Measurements from ENCODE around the gene BDH1.

The BDH1 gene

GRCh38 chr3:197471221-197472010, 84.4 kb downstream of the BDH1 start:
- Histone ChIP-seq H3K27me3 (peaks cover 0 to 28% of the 10 kb centered on the region in 2 donors), H3K9me3 (no peaks in the 10 kb centered on the region), H3K27ac (no peak overlapping the region), H3K36me3 (no peaks in the 10 kb centered on the region), H3K4me1 (peaks cover 0 to 12% (median 4%) of the 10 kb centered on the region in 4 donors), H3K4me3 (no peak overlapping the region)
- DNase-seq: no peak
- TF ChIP-seq CTCF (IDR thresholded peaks at IDR 0.05): no peak
- intact Hi-C loops (cut with DNase I; ENCODE audit: low total_unique reads): no loop called here

GRCh38 chr3:197468866-197469382, 86.8 kb downstream of the BDH1 start:
- H3K27ac ChIP-seq: no peak overlapping the region
- no peaks in the 10 kb centered on the region for H3K36me3 ChIP-seq

GRCh38 chr3:197468167-197468566, 87.6 kb downstream of the BDH1 start:
- no peaks in the 10 kb centered on the region for H3K9me3 ChIP-seq
- no peak overlapping the region for H3K27ac ChIP-seq
- H3K4me3 ChIP-seq: no peak overlapping the region
- peaks cover 0 to 13% (median 4%) of the 10 kb centered on the region in 4 donors for H3K4me1 ChIP-seq
- TF ChIP-seq CTCF (IDR thresholded peaks at IDR 0.05): no peak
- peaks cover 0 to 19% of the 10 kb centered on the region in 2 donors for H3K27me3 ChIP-seq
- no peak for DNase-seq
- intact Hi-C loops (cut with DNase I; ENCODE audit: low total_unique reads): no loop called here
- H3K36me3 ChIP-seq: no peaks in the 10 kb centered on the region

More at GRCh38 chr3:197468866-197469382, 86.8 kb downstream of the BDH1 start:
- H3K27me3 ChIP-seq: peaks cover 0 to 25% of the 10 kb centered on the region in 2 donors
- TF ChIP-seq CTCF (IDR thresholded peaks at IDR 0.05): no peak
- no peaks in the 10 kb centered on the region for H3K9me3 ChIP-seq
- intact Hi-C loops (cut with DNase I; ENCODE audit: low total_unique reads): no loop called here
- no peak for DNase-seq
- H3K4me1 ChIP-seq: peaks cover 0 to 13% (median 4%) of the 10 kb centered on the region in 4 donors
- no peak overlapping the region for H3K4me3 ChIP-seq

GRCh38 chr3:197466586-197467399, 89.0 kb downstream of the BDH1 start:
- H3K27me3 ChIP-seq: peaks cover 0 to 13% of the 10 kb centered on the region in 2 donors
- H3K36me3 ChIP-seq: no peaks in the 10 kb centered on the region
- TF ChIP-seq CTCF (IDR thresholded peaks at IDR 0.05): no peak
- H3K4me1 ChIP-seq: peaks cover 0 to 13% (median 4%) of the 10 kb centered on the region in 4 donors
- no peak for DNase-seq
- H3K27ac ChIP-seq: no peak overlapping the region
- no peaks in the 10 kb centered on the region for H3K9me3 ChIP-seq
- intact Hi-C loops (cut with DNase I; ENCODE audit: low total_unique reads): no loop called here
- no peak overlapping the region for H3K4me3 ChIP-seq

GRCh38 chr3:197465996-197466549, 89.7 kb downstream of the BDH1 start:
- intact Hi-C loops (cut with DNase I; ENCODE audit: low total_unique reads): no loop called here
- no peak overlapping the region for H3K27ac ChIP-seq
- no peaks in the 10 kb centered on the region for H3K36me3 ChIP-seq
- H3K4me3 ChIP-seq: no peak overlapping the region
- H3K9me3 ChIP-seq: no peaks in the 10 kb centered on the region
- no peak for TF ChIP-seq CTCF (IDR thresholded peaks at IDR 0.05)
- peaks cover 0 to 13% of the 10 kb centered on the region in 2 donors for H3K27me3 ChIP-seq
- DNase-seq: no peak
- H3K4me1 ChIP-seq: peaks cover 0 to 13% (median 4%) of the 10 kb centered on the region in 4 donors
